ENCODE results near the gene ICAM1. TPM values are rescaled to one million over a fixed set of nuclear protein-coding genes. Genes with fewer than 3 reads are reported as not detected.
A peak's percentile ranks its signal among the peaks of the same experiment; 100 is the strongest.

The ICAM1 gene
- total and polyA plus RNA-seq, 2 of the 13 experiments (the other 11 are each of a cell fraction or from before 2014, with no cell fraction given) = 37.9 to 98.4 TPM

DNA sequence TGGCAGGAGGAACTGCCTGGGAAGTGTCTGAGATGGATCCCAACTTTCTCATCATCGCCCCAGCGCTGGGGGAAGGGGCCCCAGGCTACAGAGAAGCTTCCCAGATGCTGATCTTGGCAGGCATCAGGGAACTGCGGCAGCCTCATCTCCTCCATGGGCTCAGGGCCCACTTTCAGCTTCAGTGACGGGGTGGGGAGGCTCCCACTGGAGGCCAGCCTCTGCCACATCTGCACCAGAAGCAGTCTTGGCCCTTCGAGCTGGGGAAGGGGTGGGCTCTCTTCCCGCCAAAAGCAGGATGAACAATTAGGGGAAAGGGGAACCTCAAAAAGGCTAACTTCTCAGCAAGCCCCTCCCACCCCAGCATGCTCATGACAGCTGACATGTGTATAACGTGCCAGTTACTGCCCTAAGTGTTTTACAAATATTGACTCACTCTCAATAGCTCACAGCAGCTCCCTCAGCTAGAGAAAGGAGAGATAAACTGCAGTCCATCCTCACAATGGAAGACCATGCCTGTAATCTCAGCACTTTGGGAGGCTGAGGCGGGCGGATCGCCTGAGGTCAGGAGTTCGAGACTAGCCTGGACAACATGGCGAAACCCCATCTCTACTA is 32.6 kb upstream of the ICAM1 start (continued):
- TF ChIP-seq, protein P1, sequence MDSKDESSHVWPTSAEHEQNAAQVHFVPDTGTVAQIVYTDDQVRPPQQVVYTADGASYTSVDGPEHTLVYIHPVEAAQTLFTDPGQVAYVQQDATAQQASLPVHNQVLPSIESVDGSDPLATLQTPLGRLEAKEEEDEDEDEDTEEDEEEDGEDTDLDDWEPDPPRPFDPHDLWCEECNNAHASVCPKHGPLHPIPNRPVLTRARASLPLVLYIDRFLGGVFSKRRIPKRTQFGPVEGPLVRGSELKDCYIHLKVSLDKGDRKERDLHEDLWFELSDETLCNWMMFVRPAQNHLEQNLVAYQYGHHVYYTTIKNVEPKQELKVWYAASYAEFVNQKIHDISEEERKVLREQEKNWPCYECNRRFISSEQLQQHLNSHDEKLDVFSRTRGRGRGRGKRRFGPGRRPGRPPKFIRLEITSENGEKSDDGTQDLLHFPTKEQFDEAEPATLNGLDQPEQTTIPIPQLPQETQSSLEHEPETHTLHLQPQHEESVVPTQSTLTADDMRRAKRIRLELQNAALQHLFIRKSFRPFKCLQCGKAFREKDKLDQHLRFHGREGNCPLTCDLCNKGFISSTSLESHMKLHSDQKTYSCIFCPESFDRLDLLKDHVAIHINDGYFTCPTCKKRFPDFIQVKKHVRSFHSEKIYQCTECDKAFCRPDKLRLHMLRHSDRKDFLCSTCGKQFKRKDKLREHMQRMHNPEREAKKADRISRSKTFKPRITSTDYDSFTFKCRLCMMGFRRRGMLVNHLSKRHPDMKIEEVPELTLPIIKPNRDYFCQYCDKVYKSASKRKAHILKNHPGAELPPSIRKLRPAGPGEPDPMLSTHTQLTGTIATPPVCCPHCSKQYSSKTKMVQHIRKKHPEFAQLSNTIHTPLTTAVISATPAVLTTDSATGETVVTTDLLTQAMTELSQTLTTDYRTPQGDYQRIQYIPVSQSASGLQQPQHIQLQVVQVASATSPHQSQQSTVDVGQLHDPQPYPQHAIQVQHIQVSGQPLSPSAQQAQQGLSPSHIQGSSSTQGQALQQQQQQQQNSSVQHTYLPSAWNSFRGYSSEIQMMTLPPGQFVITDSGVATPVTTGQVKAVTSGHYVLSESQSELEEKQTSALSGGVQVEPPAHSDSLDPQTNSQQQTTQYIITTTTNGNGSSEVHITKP (CRISPR knock-in tag; IDR thresholded peaks at IDR 0.05; ENCODE audit: low read depth) = no peak
- TF ChIP-seq, protein P2, sequence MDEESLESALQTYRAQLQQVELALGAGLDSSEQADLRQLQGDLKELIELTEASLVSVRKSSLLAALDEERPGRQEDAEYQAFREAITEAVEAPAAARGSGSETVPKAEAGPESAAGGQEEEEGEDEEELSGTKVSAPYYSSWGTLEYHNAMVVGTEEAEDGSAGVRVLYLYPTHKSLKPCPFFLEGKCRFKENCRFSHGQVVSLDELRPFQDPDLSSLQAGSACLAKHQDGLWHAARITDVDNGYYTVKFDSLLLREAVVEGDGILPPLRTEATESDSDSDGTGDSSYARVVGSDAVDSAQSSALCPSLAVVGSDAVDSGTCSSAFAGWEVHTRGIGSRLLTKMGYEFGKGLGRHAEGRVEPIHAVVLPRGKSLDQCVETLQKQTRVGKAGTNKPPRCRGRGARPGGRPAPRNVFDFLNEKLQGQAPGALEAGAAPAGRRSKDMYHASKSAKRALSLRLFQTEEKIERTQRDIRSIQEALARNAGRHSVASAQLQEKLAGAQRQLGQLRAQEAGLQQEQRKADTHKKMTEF (CRISPR knock-in tag; IDR thresholded peaks at IDR 0.05) = 0 out of 2 replicates have a peak, but pooled peaks have one; percentile 44
- TF ChIP-seq KDM6A (CRISPR knock-in tag; IDR thresholded peaks at IDR 0.05; ENCODE audit: low read depth) (no peak), MXD4 (CRISPR knock-in tag; IDR thresholded peaks at IDR 0.05) (no peak; the same call in 1 of the 2 replicates), ZC3H13 (CRISPR knock-in tag; IDR thresholded peaks at IDR 0.05) (no peak), CREM (IDR thresholded peaks at IDR 0.05) (peak; percentile 18; the same call in 1 of the 2 replicates), CREM (CRISPR knock-in tag; IDR thresholded peaks at IDR 0.05) (no peak), TBX2 (CRISPR knock-in tag; IDR thresholded peaks at IDR 0.05; ENCODE audit: borderline replicate concordance) (peak; percentile 95), KLF9 (CRISPR knock-in tag; IDR thresholded peaks at IDR 0.05; ENCODE audit: low read depth) (no peak), ZNF441 (CRISPR knock-in tag; IDR thresholded peaks at IDR 0.05; ENCODE audit: borderline replicate concordance) (peak; percentile 37; the same call in 1 of the 2 replicates)
- TF ChIP-seq, protein P3, sequence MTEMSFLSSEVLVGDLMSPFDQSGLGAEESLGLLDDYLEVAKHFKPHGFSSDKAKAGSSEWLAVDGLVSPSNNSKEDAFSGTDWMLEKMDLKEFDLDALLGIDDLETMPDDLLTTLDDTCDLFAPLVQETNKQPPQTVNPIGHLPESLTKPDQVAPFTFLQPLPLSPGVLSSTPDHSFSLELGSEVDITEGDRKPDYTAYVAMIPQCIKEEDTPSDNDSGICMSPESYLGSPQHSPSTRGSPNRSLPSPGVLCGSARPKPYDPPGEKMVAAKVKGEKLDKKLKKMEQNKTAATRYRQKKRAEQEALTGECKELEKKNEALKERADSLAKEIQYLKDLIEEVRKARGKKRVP (CRISPR knock-in tag; IDR thresholded peaks at IDR 0.05) = peak in 1 of 2 experiments; percentile 57; a peak in 2 of 4 replicates
- TF ChIP-seq, protein P4, sequence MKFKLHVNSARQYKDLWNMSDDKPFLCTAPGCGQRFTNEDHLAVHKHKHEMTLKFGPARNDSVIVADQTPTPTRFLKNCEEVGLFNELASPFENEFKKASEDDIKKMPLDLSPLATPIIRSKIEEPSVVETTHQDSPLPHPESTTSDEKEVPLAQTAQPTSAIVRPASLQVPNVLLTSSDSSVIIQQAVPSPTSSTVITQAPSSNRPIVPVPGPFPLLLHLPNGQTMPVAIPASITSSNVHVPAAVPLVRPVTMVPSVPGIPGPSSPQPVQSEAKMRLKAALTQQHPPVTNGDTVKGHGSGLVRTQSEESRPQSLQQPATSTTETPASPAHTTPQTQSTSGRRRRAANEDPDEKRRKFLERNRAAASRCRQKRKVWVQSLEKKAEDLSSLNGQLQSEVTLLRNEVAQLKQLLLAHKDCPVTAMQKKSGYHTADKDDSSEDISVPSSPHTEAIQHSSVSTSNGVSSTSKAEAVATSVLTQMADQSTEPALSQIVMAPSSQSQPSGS (CRISPR knock-in tag; IDR thresholded peaks at IDR 0.05) = peak; percentile 54; the same call in 1 of the 2 replicates
- TF ChIP-seq, protein P5, sequence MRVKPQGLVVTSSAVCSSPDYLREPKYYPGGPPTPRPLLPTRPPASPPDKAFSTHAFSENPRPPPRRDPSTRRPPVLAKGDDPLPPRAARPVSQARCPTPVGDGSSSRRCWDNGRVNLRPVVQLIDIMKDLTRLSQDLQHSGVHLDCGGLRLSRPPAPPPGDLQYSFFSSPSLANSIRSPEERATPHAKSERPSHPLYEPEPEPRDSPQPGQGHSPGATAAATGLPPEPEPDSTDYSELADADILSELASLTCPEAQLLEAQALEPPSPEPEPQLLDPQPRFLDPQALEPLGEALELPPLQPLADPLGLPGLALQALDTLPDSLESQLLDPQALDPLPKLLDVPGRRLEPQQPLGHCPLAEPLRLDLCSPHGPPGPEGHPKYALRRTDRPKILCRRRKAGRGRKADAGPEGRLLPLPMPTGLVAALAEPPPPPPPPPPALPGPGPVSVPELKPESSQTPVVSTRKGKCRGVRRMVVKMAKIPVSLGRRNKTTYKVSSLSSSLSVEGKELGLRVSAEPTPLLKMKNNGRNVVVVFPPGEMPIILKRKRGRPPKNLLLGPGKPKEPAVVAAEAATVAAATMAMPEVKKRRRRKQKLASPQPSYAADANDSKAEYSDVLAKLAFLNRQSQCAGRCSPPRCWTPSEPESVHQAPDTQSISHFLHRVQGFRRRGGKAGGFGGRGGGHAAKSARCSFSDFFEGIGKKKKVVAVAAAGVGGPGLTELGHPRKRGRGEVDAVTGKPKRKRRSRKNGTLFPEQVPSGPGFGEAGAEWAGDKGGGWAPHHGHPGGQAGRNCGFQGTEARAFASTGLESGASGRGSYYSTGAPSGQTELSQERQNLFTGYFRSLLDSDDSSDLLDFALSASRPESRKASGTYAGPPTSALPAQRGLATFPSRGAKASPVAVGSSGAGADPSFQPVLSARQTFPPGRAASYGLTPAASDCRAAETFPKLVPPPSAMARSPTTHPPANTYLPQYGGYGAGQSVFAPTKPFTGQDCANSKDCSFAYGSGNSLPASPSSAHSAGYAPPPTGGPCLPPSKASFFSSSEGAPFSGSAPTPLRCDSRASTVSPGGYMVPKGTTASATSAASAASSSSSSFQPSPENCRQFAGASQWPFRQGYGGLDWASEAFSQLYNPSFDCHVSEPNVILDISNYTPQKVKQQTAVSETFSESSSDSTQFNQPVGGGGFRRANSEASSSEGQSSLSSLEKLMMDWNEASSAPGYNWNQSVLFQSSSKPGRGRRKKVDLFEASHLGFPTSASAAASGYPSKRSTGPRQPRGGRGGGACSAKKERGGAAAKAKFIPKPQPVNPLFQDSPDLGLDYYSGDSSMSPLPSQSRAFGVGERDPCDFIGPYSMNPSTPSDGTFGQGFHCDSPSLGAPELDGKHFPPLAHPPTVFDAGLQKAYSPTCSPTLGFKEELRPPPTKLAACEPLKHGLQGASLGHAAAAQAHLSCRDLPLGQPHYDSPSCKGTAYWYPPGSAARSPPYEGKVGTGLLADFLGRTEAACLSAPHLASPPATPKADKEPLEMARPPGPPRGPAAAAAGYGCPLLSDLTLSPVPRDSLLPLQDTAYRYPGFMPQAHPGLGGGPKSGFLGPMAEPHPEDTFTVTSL (CRISPR knock-in tag; IDR thresholded peaks at IDR 0.05; ENCODE audit: borderline replicate concordance) = peak; percentile 57; the same call in 1 of the 2 replicates
- TF ChIP-seq, protein P6, sequence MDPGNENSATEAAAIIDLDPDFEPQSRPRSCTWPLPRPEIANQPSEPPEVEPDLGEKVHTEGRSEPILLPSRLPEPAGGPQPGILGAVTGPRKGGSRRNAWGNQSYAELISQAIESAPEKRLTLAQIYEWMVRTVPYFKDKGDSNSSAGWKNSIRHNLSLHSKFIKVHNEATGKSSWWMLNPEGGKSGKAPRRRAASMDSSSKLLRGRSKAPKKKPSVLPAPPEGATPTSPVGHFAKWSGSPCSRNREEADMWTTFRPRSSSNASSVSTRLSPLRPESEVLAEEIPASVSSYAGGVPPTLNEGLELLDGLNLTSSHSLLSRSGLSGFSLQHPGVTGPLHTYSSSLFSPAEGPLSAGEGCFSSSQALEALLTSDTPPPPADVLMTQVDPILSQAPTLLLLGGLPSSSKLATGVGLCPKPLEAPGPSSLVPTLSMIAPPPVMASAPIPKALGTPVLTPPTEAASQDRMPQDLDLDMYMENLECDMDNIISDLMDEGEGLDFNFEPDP (CRISPR knock-in tag; conservative IDR thresholded peaks at IDR 0.05) = no peak

Data from HepG2 (cell line).